Upper lobe of right lung (tissue), 1 donor: ENCODE measurements around the gene OR10C1. TPM values are rescaled to one million over a fixed set of nuclear protein-coding genes. Genes with fewer than 3 reads are reported as not detected.

Source experiments
- ATAC-seq: fragments of 200-7000 bp; cut with Tn5 transposase; one replicate; pipeline ENCODE4 v1.9.1; 2020; ENCODE audit warnings: mild to moderate bottlenecking, moderate library complexity
- DNase-seq: peaks from one replicate; pipeline ENCODE4 v3.0.0-alpha.2; 2020
- H3K27ac ChIP-seq: fragments of 200-600 bp; one replicate; pipeline ENCODE4 v1.8.0; 2022
- H3K27me3 ChIP-seq: fragments of 200-600 bp; one replicate; pipeline ENCODE4 v1.8.0; 2022; ENCODE audit warnings: mild to moderate bottlenecking
- H3K36me3 ChIP-seq: fragments of 200-600 bp; one replicate; pipeline ENCODE4 v1.8.0; 2022
- H3K4me1 ChIP-seq: fragments of 200-600 bp; one replicate; pipeline ENCODE4 v1.8.0; 2022
- H3K4me3 ChIP-seq: fragments of 200-600 bp; one replicate; pipeline ENCODE4 v1.8.0; 2022; ENCODE audit warnings: mild to moderate bottlenecking
- H3K9me3 ChIP-seq: fragments of 200-600 bp; one replicate; pipeline ENCODE4 v1.8.0; 2022
- intact Hi-C: fragments of 100-400 bp; cut with DNase I; formaldehyde crosslinking; loops from one replicate; pipeline ENCODE4 v1.11.0; 2022
- total RNA-seq: library from RNA; stranded (reverse); fragmentation: NEBNext Ultra II Directional; extraction: Animal tissue kit (Norgen Biotek cat#: 25700); gene quantifications from one replicate; pipeline ENCODE4 v1.2.1, GENCODE V29; 2021
- TF ChIP-seq, protein P1 (sequence below): fragments of 200-600 bp; IDR thresholded peaks from one replicate; pipeline ENCODE4 v1.8.0; 2022; ENCODE audit warnings: antibody characterized with exemption
- donor health status: DM: no; HTN: yes; CAD: no; lungs with severe emphysema.

OR10C1 gene
- total RNA-seq, 1 donor from 2014 or later, result not detected

- TF ChIP-seq, protein P1, sequence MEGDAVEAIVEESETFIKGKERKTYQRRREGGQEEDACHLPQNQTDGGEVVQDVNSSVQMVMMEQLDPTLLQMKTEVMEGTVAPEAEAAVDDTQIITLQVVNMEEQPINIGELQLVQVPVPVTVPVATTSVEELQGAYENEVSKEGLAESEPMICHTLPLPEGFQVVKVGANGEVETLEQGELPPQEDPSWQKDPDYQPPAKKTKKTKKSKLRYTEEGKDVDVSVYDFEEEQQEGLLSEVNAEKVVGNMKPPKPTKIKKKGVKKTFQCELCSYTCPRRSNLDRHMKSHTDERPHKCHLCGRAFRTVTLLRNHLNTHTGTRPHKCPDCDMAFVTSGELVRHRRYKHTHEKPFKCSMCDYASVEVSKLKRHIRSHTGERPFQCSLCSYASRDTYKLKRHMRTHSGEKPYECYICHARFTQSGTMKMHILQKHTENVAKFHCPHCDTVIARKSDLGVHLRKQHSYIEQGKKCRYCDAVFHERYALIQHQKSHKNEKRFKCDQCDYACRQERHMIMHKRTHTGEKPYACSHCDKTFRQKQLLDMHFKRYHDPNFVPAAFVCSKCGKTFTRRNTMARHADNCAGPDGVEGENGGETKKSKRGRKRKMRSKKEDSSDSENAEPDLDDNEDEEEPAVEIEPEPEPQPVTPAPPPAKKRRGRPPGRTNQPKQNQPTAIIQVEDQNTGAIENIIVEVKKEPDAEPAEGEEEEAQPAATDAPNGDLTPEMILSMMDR, result no peak
- H3K4me3 ChIP-seq, result no peak overlapping the region
- H3K4me1 ChIP-seq, result no peaks in the 10 kb centered on the region
- no peaks in the 10 kb centered on the region for H3K27me3 ChIP-seq
- H3K36me3 ChIP-seq, result no peaks in the 10 kb centered on the region
- H3K27ac ChIP-seq, result no peak overlapping the region
- ATAC-seq (no peak), DNase-seq (no peak)
- H3K9me3 ChIP-seq, result no peaks in the 10 kb centered on the region
- intact Hi-C loops, result no loop called here
Observed at GRCh38 chr6:29462022-29462421, 22.9 kb downstream of the OR10C1 start.

GRCh38 chr6:29465279-29465678 is 26.2 kb downstream of the OR10C1 start:
- H3K36me3 ChIP-seq, result no peaks in the 10 kb centered on the region
- TF ChIP-seq, protein P1, result no peak
- intact Hi-C loops, result no loop called here
- H3K4me3 ChIP-seq, result no peak overlapping the region
- ATAC-seq (no peak), DNase-seq (no peak)
- no peaks in the 10 kb centered on the region for H3K4me1 ChIP-seq
- H3K27me3 ChIP-seq, result no peaks in the 10 kb centered on the region
- H3K27ac ChIP-seq, result no peak overlapping the region
- no peaks in the 10 kb centered on the region for H3K9me3 ChIP-seq

DNA sequence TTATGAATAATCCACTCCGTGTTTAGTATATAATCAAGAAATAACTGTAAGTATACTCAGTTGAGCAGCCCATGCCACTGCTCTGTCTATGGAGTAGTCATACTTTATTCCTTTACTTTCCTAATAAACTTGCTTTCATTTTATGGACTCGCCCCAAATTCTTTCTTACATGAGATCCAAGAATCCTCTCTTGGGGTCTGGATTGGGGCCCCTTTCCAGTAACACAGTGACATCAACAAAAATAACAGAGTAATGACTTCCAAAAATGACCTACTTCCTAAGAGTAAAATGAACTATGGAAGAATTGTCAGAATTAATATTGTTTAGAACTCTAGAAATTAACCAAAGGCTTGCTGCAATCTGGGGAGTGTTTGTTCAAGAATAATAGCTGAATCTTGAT is 26.7 kb downstream of the OR10C1 start:
- Histone ChIP-seq H3K27ac (no peak overlapping the region), H3K27me3 (no peaks in the 10 kb centered on the region), H3K9me3 (no peaks in the 10 kb centered on the region), H3K4me3 (no peak overlapping the region), H3K4me1 (no peaks in the 10 kb centered on the region), H3K36me3 (no peaks in the 10 kb centered on the region)
- intact Hi-C loops, result no loop called here
- ATAC-seq (no peak), DNase-seq (no peak)
- TF ChIP-seq, protein P1, result no peak

GRCh38 chr6:29466241-29466640 is 27.1 kb downstream of the OR10C1 start:
- Histone ChIP-seq H3K4me3 (no peak overlapping the region), H3K36me3 (no peaks in the 10 kb centered on the region), H3K4me1 (no peaks in the 10 kb centered on the region), H3K27me3 (no peaks in the 10 kb centered on the region), H3K27ac (no peak overlapping the region), H3K9me3 (no peaks in the 10 kb centered on the region)
- TF ChIP-seq, protein P1, result no peak
- intact Hi-C loops, result no loop called here
- DNase-seq, result no peak
- no peak for ATAC-seq

GRCh38 chr6:29474996-29475395 is 35.9 kb downstream of the OR10C1 start:
- Histone ChIP-seq H3K36me3 (no peaks in the 10 kb centered on the region), H3K27ac (no peak overlapping the region), H3K9me3 (no peaks in the 10 kb centered on the region), H3K4me3 (no peak overlapping the region), H3K4me1 (no peaks in the 10 kb centered on the region), H3K27me3 (no peaks in the 10 kb centered on the region)
- DNase-seq (no peak), ATAC-seq (no peak)
- TF ChIP-seq, protein P1, result no peak
- intact Hi-C loops, result no loop called here

- H3K27me3 ChIP-seq, result no peaks in the 10 kb centered on the region
- no peak overlapping the region for H3K27ac ChIP-seq
- TF ChIP-seq, protein P1, result no peak
- no peaks in the 10 kb centered on the region for H3K9me3 ChIP-seq
- DNase-seq (no peak), ATAC-seq (no peak)
- H3K4me1 ChIP-seq, result no peaks in the 10 kb centered on the region
- no peak overlapping the region for H3K4me3 ChIP-seq
- H3K36me3 ChIP-seq, result no peaks in the 10 kb centered on the region
- intact Hi-C loops, result no loop called here
Observed at GRCh38 chr6:29477923-29478450, 38.9 kb downstream of the OR10C1 start.
